HG03520 (cell line): ENCODE results near the gene KATNB1.

Experiments used
- ATAC-seq: cut with Tn5 transposase; IDR thresholded peaks from one replicate; pipeline ENCODE4 v1.9.1; 2021; ENCODE audit warnings: mild to moderate bottlenecking, moderate library complexity; ENCODE audit not compliant: unreplicated experiment

The KATNB1 gene

GRCh38 chr16:57803134-57803990 is 67.8 kb downstream of the KATNB1 start:
- no peak for ATAC-seq

- no peak for ATAC-seq
Measured at GRCh38 chr16:57804111-57804837, 68.7 kb downstream of the KATNB1 start.

GRCh38 chr16:57805176-57805575 is 69.6 kb downstream of the KATNB1 start:
- ATAC-seq: no peak
